PFSK-1 (cell line): ENCODE results near the gene PURA.

ENCODE experiments used
- FOXP2 ChIP-seq: optimal IDR thresholded peaks from 2 replicates; pipeline ENCODE3; 2011; ENCODE audit warnings: borderline replicate concordance, control low read depth, inconsistent platforms; ENCODE audit not compliant: insufficient read depth; ENCODE audit errors: extremely low read length, extremely low read depth
- POLR2AphosphoS5 ChIP-seq: IDR thresholded peaks from 2 replicates; pipeline ENCODE4 v1.6.1; 2012; ENCODE audit warnings: low read depth, mild to moderate bottlenecking, control low read depth, low read length, moderate library complexity
- SIN3A ChIP-seq: IDR thresholded peaks from 2 replicates; pipeline ENCODE4 v1.6.1; 2012; ENCODE audit warnings: mild to moderate bottlenecking, low read length, moderate library complexity, borderline replicate concordance; ENCODE audit not compliant: insufficient read depth
- TAF1 ChIP-seq: IDR thresholded peaks from 2 replicates; pipeline ENCODE4 v1.6.1; 2012; ENCODE audit warnings: low read length, control low read depth, borderline replicate concordance; ENCODE audit not compliant: insufficient read depth
- TF ChIP-seq, protein P1 (sequence below), 2 experiments: IDR thresholded peaks; 2 replicates each; pipeline versions ENCODE4 v1.6.1 to v1.8.0; 2011 to 2012; ENCODE audit warnings: low read depth in 2 of 2, low read length in 2 of 2, control low read depth in 1 of 2, inconsistent platforms in 1 of 2, mild to moderate bottlenecking in 1 of 2, moderate library complexity in 1 of 2; ENCODE audit not compliant: insufficient read depth in 1 of 2

The PURA gene

DNA sequence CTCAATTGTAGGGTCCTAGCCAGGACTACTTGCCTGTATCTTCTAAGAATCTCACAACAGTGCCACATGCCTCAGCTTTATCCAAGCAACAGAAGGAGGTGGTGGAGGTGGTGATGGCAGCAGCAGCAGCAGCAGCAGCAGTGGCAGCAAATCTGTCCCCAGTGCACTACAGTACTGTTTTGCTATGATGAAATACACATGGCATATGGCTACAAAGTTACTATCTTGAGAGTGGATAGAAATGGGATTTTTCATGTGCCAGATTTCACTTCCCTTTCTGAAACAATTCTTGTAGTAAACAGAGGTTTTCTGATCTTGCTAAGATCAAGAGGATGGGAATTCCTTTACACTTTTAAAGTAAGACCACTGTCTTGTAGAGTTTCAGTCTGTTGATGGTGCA is 53.0 kb downstream of the PURA start:
- TF ChIP-seq FOXP2 (no peak), SIN3A (no peak), POLR2AphosphoS5 (no peak), TAF1 (no peak)
- TF ChIP-seq, protein P1, sequence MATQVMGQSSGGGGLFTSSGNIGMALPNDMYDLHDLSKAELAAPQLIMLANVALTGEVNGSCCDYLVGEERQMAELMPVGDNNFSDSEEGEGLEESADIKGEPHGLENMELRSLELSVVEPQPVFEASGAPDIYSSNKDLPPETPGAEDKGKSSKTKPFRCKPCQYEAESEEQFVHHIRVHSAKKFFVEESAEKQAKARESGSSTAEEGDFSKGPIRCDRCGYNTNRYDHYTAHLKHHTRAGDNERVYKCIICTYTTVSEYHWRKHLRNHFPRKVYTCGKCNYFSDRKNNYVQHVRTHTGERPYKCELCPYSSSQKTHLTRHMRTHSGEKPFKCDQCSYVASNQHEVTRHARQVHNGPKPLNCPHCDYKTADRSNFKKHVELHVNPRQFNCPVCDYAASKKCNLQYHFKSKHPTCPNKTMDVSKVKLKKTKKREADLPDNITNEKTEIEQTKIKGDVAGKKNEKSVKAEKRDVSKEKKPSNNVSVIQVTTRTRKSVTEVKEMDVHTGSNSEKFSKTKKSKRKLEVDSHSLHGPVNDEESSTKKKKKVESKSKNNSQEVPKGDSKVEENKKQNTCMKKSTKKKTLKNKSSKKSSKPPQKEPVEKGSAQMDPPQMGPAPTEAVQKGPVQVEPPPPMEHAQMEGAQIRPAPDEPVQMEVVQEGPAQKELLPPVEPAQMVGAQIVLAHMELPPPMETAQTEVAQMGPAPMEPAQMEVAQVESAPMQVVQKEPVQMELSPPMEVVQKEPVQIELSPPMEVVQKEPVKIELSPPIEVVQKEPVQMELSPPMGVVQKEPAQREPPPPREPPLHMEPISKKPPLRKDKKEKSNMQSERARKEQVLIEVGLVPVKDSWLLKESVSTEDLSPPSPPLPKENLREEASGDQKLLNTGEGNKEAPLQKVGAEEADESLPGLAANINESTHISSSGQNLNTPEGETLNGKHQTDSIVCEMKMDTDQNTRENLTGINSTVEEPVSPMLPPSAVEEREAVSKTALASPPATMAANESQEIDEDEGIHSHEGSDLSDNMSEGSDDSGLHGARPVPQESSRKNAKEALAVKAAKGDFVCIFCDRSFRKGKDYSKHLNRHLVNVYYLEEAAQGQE (IDR thresholded peaks at IDR 0.05; ENCODE audit: insufficient read depth in 1 of 2, low read depth in 2 of 2, low read length in 2 of 2): no peak

DNA sequence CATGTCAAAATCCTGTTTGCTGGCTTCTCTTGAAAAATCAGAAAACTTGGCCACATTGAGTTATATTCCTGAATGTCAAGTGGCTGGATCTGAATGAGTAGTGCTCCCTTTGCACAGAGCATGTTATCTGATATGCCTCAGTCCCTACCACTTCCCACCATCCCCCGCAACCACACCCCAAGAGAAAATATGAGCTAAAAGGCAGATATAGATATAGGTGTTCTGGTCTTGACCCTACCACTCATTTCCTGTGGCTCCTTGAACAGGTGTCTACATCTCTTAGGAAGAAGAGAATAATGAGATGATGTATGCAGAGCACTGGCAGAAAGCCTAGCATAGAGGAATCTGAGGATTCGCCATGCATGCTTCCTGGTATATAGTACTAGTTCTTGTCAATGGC is 54.5 kb downstream of the PURA start:
- TF ChIP-seq POLR2AphosphoS5: no peak
- TF ChIP-seq, protein P1 (IDR thresholded peaks at IDR 0.05; ENCODE audit: insufficient read depth in 1 of 2, low read depth in 2 of 2, low read length in 2 of 2): no peak
- TF ChIP-seq TAF1: no peak
- no peak for TF ChIP-seq SIN3A
- no peak for TF ChIP-seq FOXP2

DNA sequence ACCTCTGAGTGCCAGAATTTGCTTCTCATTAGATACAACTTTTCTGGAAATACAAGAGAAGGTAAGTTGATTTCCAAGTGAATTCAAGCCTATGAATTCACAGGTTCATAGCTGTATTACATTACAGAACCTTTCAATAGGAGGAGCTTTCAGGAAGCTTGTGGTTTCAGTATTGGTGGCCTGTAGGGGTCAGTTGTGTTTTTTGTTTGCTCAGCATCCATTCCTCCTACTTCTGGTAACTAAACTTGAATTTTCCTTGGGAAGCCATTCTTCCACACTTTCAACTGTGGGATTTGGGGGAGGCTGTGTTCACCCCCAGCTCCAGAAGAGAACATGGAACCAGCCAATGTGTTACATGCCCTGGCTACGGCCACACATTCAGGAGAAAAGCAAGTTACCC is 55.5 kb downstream of the PURA start:
- TF ChIP-seq, protein P1 (IDR thresholded peaks at IDR 0.05; ENCODE audit: insufficient read depth in 1 of 2, low read depth in 2 of 2, low read length in 2 of 2): no peak
- TF ChIP-seq POLR2AphosphoS5 (no peak), TAF1 (no peak), FOXP2 (no peak), SIN3A (no peak)

DNA sequence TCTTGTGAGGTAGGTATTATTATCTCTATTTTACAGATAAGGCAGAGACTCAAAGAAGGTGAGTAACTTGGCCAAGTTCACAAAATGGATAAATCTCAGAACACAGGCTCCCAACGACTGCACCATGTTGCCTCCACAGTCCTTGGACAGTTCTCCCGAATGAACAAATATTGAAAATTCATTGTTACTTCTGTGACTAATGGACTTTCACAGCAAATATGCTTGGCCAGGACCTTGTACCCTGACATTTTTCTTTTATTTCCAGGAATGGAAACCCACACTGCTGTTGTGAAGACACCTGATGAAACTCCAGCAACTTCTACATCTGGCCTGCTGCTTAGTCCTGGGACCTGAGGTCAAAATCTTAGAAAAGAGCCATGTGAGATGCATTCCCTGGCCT is 58.6 kb downstream of the PURA start:
- TF ChIP-seq TAF1 (no peak), FOXP2 (no peak), POLR2AphosphoS5 (no peak), SIN3A (no peak)
- TF ChIP-seq, protein P1 (IDR thresholded peaks at IDR 0.05; ENCODE audit: insufficient read depth in 1 of 2, low read depth in 2 of 2, low read length in 2 of 2): no peak

DNA sequence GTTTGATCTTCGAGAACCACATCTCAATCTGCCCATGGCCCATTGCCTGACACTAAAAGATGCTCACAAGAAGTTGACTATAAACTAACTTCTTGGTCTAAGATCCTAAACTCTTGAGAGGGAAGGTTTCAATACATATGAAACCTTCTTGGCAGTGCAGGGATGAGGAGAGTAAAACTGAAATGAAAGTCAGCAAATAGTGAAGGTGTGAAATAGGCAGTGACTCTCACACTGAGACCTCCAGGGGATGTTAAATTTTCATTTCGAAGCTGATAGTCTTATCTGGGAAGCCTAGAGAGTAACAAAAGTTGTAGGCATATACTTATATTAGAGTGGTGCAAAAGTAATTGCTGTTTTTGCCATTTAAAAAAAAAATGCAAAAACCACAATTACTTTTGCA is 60.1 kb downstream of the PURA start:
- TF ChIP-seq TAF1: no peak
- TF ChIP-seq FOXP2: no peak
- TF ChIP-seq, protein P1 (IDR thresholded peaks at IDR 0.05; ENCODE audit: insufficient read depth in 1 of 2, low read depth in 2 of 2, low read length in 2 of 2): no peak
- TF ChIP-seq SIN3A: no peak
- no peak for TF ChIP-seq POLR2AphosphoS5
